HG03280 (cell line): Measurements from ENCODE around the gene TMEM215.

ENCODE experiments used
- ATAC-seq: cut with Tn5 transposase; IDR thresholded peaks from one replicate; pipeline ENCODE4 v1.9.1; 2021; ENCODE audit warnings: mild to moderate bottlenecking, moderate library complexity; ENCODE audit not compliant: unreplicated experiment

The TMEM215 gene

GRCh38 chr9:32832346-32832745 is 49.0 kb downstream of the TMEM215 start:
- no peak for ATAC-seq
